Inferior parietal cortex (tissue), 1 donor: ENCODE results near the gene STRN3.

Experiments used
- DNase-seq: peaks from one replicate; pipeline ENCODE4 v3.0.0-alpha.2; 2016; ENCODE audit errors: extremely low spot score

Gene STRN3

GRCh38 chr14:30873308-30874119, 152.7 kb downstream of the STRN3 start:
- no peak for DNase-seq

DNA sequence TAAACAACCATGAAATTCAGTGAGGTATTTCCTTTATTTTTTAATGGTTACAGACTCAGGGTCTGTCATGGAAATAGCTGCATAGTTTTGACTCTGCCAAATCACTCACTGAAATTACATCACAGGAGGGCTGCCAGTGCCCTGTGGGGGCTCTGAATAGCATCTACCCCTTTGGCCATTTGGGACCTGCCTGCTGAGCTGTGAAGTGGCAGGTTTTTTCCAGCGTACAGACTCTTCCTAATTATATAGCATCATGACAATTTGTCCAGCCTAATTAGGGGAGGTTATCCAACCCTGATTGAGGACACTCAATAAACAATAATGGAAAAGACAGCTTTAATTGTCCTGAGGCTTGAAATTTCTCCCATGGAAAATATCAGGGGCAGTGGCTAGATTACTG, 153.6 kb downstream of the STRN3 start:
- DNase-seq: no peak

DNA sequence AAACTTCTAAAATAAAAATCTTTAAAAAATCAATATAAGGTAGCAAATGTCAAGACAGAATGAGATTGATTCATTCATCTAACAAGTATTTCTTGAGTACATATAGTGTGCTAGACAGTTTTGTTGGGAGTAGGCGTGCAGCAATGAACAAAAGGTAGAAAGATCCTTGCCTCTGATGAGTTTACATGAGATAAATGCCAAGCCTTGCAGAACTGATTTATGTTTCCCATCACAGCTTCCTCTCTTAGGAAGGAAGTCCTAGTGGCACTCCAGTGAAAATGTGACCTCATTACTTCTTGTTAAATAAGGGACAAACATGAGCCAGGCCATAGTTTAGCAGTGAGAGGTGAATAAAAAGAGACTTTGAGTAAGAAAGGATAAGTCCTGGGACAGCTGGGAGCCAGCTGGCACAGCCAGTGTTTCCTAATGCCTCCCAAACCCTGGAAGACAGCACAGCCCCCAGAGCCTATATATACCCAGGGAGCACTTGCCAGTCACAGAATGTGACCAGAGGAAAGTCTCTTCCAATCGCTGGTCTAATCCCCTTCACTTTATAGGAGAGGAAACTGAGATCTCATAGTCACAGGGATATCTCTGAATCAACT, 156.5 kb downstream of the STRN3 start:
- no peak for DNase-seq

- DNase-seq: no peak
Observed at GRCh38 chr14:30868736-30869135, 157.4 kb downstream of the STRN3 start.

DNA sequence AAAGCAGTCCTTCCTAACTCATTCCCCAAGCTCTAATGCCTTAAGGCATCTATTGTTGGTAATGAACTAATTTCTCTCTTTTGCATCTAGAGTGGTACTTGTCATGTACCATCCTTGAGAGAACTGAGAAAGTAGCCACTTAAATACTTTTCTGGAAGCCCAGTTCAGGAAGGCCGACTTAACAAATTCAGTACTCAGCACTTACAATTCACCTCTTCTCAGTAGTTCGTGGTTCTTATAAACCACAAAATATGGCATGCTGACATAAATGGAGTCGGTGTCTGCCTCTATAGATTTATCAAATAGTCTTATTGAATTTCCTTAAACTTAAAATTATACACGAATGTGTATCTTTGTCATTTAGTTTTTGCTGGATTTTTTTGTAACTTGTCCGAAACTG, 161.2 kb downstream of the STRN3 start:
- no peak for DNase-seq

- no peak for DNase-seq
Observed at GRCh38 chr14:30861200-30861599, 165.0 kb downstream of the STRN3 start.

DNA sequence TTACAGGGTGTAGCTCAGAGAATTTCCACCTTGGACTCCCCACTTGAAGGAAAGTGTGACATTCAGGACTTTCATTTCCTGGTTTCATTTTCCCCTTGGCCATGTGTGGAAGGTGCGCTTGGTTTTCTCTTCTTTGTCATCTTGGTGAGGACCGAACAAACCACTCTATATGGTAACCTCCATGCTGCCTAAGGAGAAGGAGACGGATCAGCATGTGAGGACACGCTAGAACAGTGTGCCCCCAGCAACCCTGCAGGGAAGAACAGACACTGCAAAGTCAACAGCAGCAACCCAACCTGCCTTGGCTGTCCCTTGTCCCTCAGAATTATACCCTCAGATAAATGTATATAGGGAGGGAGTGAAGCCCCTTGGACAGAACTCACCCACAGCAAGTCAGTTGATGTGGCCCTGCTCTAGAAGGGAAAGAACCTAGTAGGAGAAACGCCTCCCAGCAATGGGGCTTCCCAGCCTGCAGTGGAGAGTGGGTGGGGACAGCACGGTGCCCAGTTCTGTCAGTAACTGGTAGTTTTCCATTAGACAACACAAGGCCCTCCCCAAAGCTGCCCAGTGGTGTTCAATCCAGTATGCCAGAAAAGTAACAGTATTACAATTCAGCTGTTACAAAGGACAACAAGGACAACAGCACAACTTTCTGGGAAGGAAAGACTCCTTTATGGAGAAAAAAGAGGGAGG, 170.7 kb downstream of the STRN3 start:
- no peak for DNase-seq

DNA sequence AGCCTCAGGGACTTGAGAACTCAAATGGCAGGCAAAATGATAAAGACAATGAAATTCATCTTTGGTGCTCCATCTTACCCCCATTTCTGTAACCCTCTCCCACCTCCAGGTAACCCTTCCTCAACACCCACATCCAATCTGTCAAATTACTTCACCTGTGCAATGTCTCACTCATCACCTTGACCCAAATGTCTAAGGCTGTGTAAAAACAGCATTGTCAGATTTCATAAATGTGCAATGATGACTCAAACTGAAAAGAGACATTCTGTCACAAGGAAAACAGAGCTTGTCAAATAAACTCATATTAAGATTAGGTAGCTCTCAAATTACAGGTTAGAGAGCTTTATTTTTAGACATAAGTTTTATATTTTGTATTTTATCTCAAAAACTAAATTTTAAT, 171.7 kb downstream of the STRN3 start:
- DNase-seq: no peak

DNA sequence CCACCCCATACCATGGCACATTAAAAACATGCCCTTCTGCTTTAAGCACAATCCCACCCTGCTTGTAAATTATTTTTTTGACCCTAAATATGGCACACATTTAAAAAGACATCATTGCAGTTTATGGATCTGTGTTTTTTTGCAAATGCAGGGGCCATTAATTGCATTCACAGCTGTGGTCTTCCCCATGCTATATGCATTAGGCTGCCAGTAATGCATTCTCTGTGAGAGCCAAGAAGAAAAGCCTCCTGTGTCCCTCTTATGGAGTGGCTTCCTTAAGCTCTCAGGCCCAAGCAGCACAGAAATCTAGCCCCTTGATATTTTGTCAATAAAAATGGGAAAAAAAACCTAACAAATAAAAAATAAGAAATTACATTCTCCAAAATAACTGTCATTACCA, 172.2 kb downstream of the STRN3 start:
- DNase-seq: no peak

- no peak for DNase-seq
Observed at GRCh38 chr14:30849983-30850382, 176.2 kb downstream of the STRN3 start.

GRCh38 chr14:30849354-30849753, 176.8 kb downstream of the STRN3 start:
- DNase-seq: no peak

DNA sequence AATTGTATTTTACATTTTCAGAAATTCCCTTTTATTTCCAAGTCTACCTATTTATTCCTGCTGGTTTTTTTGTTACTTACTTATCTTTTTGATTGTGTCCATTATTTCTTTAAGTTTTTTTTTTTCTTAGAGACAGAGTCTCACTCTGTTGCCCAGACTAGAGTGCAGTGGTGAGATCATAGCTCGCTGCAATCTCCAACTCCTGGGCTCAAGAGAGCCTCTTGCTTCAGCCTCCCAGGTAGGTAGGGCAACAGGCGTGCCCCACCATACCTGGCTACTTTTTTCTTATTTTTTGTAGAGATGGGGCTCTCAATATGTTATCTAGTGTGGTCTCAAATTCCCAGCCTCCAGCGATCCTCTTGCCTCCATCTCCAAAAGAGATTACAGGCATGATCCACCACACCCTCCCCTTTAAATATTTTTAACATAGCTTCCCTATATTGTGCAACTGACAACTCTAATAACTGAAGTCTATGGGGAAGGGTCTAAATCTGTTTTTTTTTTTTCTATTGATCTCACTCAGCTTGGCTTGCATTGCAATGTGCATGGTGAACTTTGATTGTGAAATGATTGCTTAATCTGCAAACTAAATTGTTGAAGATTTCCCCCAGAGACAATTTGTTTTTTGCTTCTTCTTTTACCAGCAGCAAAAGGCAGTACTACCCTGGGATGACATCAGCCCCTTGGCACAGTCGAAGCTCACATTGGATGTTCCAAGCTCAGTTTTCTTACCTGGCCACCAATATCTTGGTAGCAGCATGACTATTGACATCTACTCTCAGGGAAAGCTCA, 177.5 kb downstream of the STRN3 start:
- DNase-seq: no peak
